ENCODE data around the gene KLK13. TPM values are rescaled to one million over a fixed set of nuclear protein-coding genes. Genes with fewer than 3 reads are reported as not detected.

Gene KLK13
- total RNA-seq, 1 donor from 2014 or later = 0.54 TPM

DNA sequence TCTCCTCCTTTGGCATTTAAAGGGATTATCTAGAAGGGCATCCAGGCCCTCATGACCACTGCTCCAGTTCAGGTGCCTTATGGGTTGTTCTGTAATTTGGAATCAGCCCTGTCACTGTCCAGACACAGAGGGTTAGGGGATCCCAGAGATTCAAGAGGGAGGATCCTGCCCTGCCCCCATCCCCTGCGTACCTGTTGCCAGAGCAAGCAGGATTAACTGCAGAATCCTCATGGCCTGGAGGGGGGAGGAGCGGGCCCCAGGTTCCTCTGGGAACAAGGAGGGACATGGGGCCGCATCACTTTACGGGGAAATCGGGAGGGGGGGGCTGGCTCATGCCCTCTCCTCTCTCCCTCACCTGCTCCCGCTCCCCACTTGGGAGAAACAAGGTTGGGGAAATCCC is 39.5 kb downstream of the KLK13 start:
- no peak overlapping the region for H3K27ac Mint-ChIP-seq
- H3K27me3 Mint-ChIP-seq (ENCODE audit: low read depth) = peaks cover 54% of the 10 kb centered on the region
- H3K4me1 Mint-ChIP-seq = peaks cover 8% of the 10 kb centered on the region
- no peak for DNase-seq (ENCODE audit: low spot score in 2 of 2, unreplicated experiment in 2 of 2)
- no peak overlapping the region for H3K4me3 Mint-ChIP-seq
- TF ChIP-seq, protein P1, sequence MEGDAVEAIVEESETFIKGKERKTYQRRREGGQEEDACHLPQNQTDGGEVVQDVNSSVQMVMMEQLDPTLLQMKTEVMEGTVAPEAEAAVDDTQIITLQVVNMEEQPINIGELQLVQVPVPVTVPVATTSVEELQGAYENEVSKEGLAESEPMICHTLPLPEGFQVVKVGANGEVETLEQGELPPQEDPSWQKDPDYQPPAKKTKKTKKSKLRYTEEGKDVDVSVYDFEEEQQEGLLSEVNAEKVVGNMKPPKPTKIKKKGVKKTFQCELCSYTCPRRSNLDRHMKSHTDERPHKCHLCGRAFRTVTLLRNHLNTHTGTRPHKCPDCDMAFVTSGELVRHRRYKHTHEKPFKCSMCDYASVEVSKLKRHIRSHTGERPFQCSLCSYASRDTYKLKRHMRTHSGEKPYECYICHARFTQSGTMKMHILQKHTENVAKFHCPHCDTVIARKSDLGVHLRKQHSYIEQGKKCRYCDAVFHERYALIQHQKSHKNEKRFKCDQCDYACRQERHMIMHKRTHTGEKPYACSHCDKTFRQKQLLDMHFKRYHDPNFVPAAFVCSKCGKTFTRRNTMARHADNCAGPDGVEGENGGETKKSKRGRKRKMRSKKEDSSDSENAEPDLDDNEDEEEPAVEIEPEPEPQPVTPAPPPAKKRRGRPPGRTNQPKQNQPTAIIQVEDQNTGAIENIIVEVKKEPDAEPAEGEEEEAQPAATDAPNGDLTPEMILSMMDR (IDR thresholded peaks at IDR 0.05; ENCODE audit: unreplicated experiment) = no peak
- H3K36me3 Mint-ChIP-seq = no peaks in the 10 kb centered on the region
- no peaks in the 10 kb centered on the region for H3K9me3 Mint-ChIP-seq

DNA sequence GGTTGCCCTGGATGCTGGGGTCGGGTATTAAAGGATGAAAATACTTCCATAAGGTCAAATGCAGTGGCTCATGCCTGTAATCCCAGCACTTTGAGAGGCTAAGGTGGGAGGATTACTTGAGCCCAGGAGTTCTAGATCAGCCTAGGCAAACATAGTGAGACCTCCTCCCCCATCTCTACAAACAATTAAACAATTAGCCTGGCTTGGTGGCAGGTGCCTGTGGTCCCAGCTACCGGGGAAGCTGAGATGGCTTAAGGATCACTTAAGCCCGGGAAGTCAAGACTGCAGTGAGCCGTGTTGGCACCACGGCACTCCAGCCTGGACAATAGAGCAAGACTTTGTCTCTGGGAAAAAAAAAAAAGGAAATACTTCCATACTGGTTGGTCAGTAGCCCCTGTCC is 40.0 kb downstream of the KLK13 start:
- Mint-ChIP-seq H3K27me3 (ENCODE audit: low read depth) (peaks cover 58% of the 10 kb centered on the region), H3K9me3 (no peaks in the 10 kb centered on the region), H3K4me1 (peaks cover 9% of the 10 kb centered on the region), H3K36me3 (no peaks in the 10 kb centered on the region), H3K27ac (no peak overlapping the region), H3K4me3 (no peak overlapping the region)
- no peak for DNase-seq (ENCODE audit: low spot score in 2 of 2, unreplicated experiment in 2 of 2)
- TF ChIP-seq, protein P1 (IDR thresholded peaks at IDR 0.05; ENCODE audit: unreplicated experiment) = no peak

DNA sequence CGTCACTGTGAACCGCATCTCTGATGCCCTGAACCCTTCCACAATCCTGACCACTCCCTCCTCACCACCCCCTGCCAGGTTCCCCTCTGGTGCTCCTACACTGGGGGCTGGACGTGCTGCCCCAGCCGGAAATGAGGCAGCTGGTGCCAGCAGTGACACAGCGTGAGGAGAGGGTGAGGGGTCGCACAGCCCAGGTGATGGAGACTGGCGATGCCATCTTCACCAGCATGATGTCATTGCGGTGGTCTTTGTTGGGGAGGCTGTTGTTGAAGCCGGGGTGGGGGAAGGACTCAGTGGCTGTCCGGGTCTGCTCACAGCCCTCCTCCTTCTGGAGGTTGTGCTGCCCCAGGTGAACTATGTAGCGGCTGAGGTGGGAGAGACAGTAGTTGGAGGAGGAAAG is 40.9 kb downstream of the KLK13 start:
- H3K4me3 Mint-ChIP-seq = no peak overlapping the region
- no peak overlapping the region for H3K27ac Mint-ChIP-seq
- H3K27me3 Mint-ChIP-seq (ENCODE audit: low read depth) = peaks cover 68% of the 10 kb centered on the region
- H3K36me3 Mint-ChIP-seq = no peaks in the 10 kb centered on the region
- no peaks in the 10 kb centered on the region for H3K9me3 Mint-ChIP-seq
- TF ChIP-seq, protein P1 (IDR thresholded peaks at IDR 0.05; ENCODE audit: unreplicated experiment) = no peak
- peaks cover 12% of the 10 kb centered on the region for H3K4me1 Mint-ChIP-seq
- no peak for DNase-seq (ENCODE audit: low spot score in 2 of 2, unreplicated experiment in 2 of 2)

DNA sequence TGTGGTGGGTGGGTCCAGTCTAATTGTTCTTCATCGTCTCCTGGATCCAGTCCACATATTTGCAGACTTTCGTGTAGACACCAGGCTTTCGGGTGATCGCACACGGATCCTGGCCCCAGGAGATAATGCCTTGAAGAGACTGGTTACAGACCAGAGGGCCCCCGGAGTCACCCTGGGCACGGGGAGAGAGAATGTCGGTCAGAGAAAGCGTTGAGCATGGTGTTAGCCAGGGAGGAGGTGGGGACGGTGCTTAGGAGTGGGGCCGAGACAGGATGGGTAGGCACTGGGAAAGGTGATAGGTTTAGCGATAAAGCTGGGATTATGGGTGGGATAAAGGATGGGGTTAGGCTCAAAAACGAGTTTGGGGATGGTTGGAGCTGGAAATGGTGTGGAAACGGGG is 42.4 kb downstream of the KLK13 start:
- no peak overlapping the region for H3K27ac Mint-ChIP-seq

DNA sequence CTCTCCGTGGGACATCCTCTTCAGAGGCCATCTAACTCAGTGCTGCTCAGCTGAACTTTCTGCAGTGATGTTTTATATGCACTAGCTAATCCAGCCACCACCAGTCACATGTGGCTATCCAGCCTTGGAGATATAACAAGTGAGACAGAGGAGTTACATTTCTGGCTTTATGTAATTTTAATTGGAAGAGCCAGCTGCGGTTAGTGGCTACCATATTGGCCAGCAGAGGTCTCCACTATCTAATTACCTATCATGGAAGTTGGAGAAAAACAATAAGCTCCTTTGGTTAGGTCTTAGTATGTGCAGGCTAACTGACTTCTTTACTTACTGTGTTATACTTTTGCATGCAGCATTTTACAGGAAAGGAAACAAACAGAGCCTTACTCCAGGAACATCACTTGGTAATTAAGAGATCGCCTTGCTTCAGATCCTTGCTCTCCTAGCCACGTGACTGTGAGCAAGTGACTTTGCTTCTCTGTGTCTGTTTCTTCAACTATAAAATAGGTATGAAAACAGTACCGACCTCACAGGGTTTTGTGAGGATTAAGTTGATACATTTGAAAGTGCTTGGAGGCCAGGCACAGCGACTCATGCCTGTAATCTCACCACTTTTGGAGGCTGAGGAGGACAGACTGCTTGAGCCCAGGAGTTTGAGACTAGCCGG is 43.8 kb downstream of the KLK13 start:
- DNase-seq (ENCODE audit: low spot score in 2 of 2, unreplicated experiment in 2 of 2) = no peak
- Mint-ChIP-seq H3K9me3 (no peaks in the 10 kb centered on the region), H3K4me1 (peaks cover 21% of the 10 kb centered on the region), H3K27ac (no peak overlapping the region), H3K4me3 (no peak overlapping the region), H3K27me3 (ENCODE audit: low read depth) (peaks cover 83% of the 10 kb centered on the region), H3K36me3 (no peaks in the 10 kb centered on the region)
- TF ChIP-seq, protein P1 (IDR thresholded peaks at IDR 0.05; ENCODE audit: unreplicated experiment) = peak; percentile 26

More for the DNA sequence above, 42.4 kb downstream of the KLK13 start:
- Mint-ChIP-seq H3K4me1 (peaks cover 18% of the 10 kb centered on the region), H3K9me3 (no peaks in the 10 kb centered on the region), H3K27me3 (ENCODE audit: low read depth) (peaks cover 76% of the 10 kb centered on the region), H3K4me3 (no peak overlapping the region), H3K36me3 (no peaks in the 10 kb centered on the region)
- TF ChIP-seq, protein P1 (IDR thresholded peaks at IDR 0.05; ENCODE audit: unreplicated experiment) = no peak
- no peak for DNase-seq (ENCODE audit: low spot score in 2 of 2, unreplicated experiment in 2 of 2)
